Vagina (tissue), 2 donors: Measurements from ENCODE around the gene STOX2. TPM values are rescaled to one million over a fixed set of nuclear protein-coding genes. Genes with fewer than 3 reads are reported as not detected.

Source experiments
- DNase-seq, 2 donors: peaks; one replicate each; pipeline ENCODE4 v3.0.0-alpha.2; 2017; ENCODE audit errors: extremely low spot score in 2 of 2
- H3K27ac ChIP-seq: fragments of 200-600 bp; sonication (generic); one replicate; pipeline ENCODE4 v1.5.1; 2019
- H3K27me3 ChIP-seq: fragments of 200-600 bp; sonication (generic); one replicate; pipeline ENCODE4 v1.5.1; 2019
- H3K36me3 ChIP-seq, 2 donors: fragments of 200-600 bp; sonication (generic); one replicate each; pipeline ENCODE4 v1.5.1; 2017 to 2019
- H3K4me1 ChIP-seq: fragments of 200-600 bp; sonication (generic); one replicate; pipeline ENCODE4 v1.5.1; 2019
- H3K4me3 ChIP-seq, 2 donors: fragments of 200-600 bp; sonication (generic); 1 replicate in 1 of 2; 2 replicates in 1 of 2; pipeline ENCODE4 v1.5.1; 2016 to 2019
- H3K9me3 ChIP-seq: fragments of 200-600 bp; sonication (generic); one replicate; pipeline ENCODE4 v1.5.1; 2019
- CTCF ChIP-seq, 3 experiments: fragments of 450-650 bp in 2 of 3; fragments of 200-600 bp in 1 of 3; sonication (generic) in 1 of 3; IDR thresholded peaks; one replicate each; pipeline ENCODE4 v1.5.1; 2017 to 2019; ENCODE audit warnings: antibody characterized with exemption in 3 of 3, mild to moderate bottlenecking in 2 of 3, moderate library complexity in 2 of 3
- POLR2A ChIP-seq, 2 donors: fragments of 450-650 bp; IDR thresholded peaks; one replicate each; pipeline ENCODE4 v1.6.1; 2017; ENCODE audit warnings: antibody characterized with exemption in 2 of 2, mild to moderate bottlenecking in 2 of 2, moderate library complexity in 2 of 2
- POLR2AphosphoS5 ChIP-seq, 2 donors: sonication (generic); formaldehyde crosslinking; IDR thresholded peaks; one replicate each; pipeline ENCODE4 v1.9.0; 2017; ENCODE audit warnings: antibody characterized with exemption in 2 of 2, mild to moderate bottlenecking in 2 of 2, low read depth in 1 of 2; ENCODE audit not compliant: insufficient read depth in 1 of 2
- intact Hi-C: fragments of 100-400 bp; cut with DNase I; formaldehyde crosslinking; loops from one replicate; pipeline ENCODE4 v1.15.1; 2023
- total RNA-seq: library from RNA; depleted of rRNA; stranded (reverse); fragments of >200 nt; gene quantifications from one replicate; pipeline ENCODE4 v1.2.3, GENCODE V29; 2016

The STOX2 gene
- total RNA-seq, 1 donor from 2014 or later = 11.5 TPM

GRCh38 chr4:183919141-183919540, 14.0 kb downstream of the STOX2 start:
- H3K4me1 ChIP-seq = no peaks in the 10 kb centered on the region
- no peak for TF ChIP-seq POLR2A (IDR thresholded peaks at IDR 0.05)
- no peaks in the 10 kb centered on the region for H3K36me3 ChIP-seq
- DNase-seq = no peak
- H3K9me3 ChIP-seq = no peaks in the 10 kb centered on the region
- intact Hi-C loops = no loop called here
- no peak overlapping the region for H3K27ac ChIP-seq
- H3K4me3 ChIP-seq = no peak overlapping the region
- H3K27me3 ChIP-seq = no peaks in the 10 kb centered on the region

- H3K27me3 ChIP-seq = no peaks in the 10 kb centered on the region
- no peaks in the 10 kb centered on the region for H3K9me3 ChIP-seq
- TF ChIP-seq POLR2A (IDR thresholded peaks at IDR 0.05) (no peak), CTCF (IDR thresholded peaks at IDR 0.05) (no peak), POLR2AphosphoS5 (IDR thresholded peaks at IDR 0.05; ENCODE audit: insufficient read depth in 1 of 2, low read depth in 1 of 2) (no peak)
- intact Hi-C loops = no loop called here
- no peaks in the 10 kb centered on the region for H3K4me1 ChIP-seq
- H3K4me3 ChIP-seq = no peak overlapping the region
- H3K27ac ChIP-seq = no peak overlapping the region
- H3K36me3 ChIP-seq = no peaks in the 10 kb centered on the region
- DNase-seq = no peak
These were observed 15.4 kb downstream of the STOX2 start for GRCh38 chr4:183920512-183920911.

GRCh38 chr4:183921335-183921734, 16.2 kb downstream of the STOX2 start:
- Histone ChIP-seq H3K9me3 (no peaks in the 10 kb centered on the region), H3K4me3 (no peak overlapping the region)
- no peak for TF ChIP-seq POLR2A (IDR thresholded peaks at IDR 0.05)
- no peak for TF ChIP-seq CTCF (IDR thresholded peaks at IDR 0.05)
- no peak for TF ChIP-seq POLR2AphosphoS5 (IDR thresholded peaks at IDR 0.05; ENCODE audit: insufficient read depth in 1 of 2, low read depth in 1 of 2)

GRCh38 chr4:183924362-183925044, 19.4 kb downstream of the STOX2 start:
- H3K4me3 ChIP-seq = no peak overlapping the region
- no peaks in the 10 kb centered on the region for H3K27me3 ChIP-seq
- DNase-seq = no peak
- H3K27ac ChIP-seq = no peak overlapping the region
- intact Hi-C loops = no loop called here
- no peaks in the 10 kb centered on the region for H3K9me3 ChIP-seq
- no peaks in the 10 kb centered on the region for H3K4me1 ChIP-seq
- H3K36me3 ChIP-seq = no peaks in the 10 kb centered on the region
- TF ChIP-seq POLR2AphosphoS5 (IDR thresholded peaks at IDR 0.05; ENCODE audit: insufficient read depth in 1 of 2, low read depth in 1 of 2) = no peak
- no peak for TF ChIP-seq POLR2A (IDR thresholded peaks at IDR 0.05)
- TF ChIP-seq CTCF (IDR thresholded peaks at IDR 0.05) = no peak

More at GRCh38 chr4:183921335-183921734, 16.2 kb downstream of the STOX2 start:
- intact Hi-C loops = no loop called here
- Histone ChIP-seq H3K4me1 (no peaks in the 10 kb centered on the region), H3K36me3 (no peaks in the 10 kb centered on the region), H3K27me3 (no peaks in the 10 kb centered on the region), H3K27ac (no peak overlapping the region)
- DNase-seq = no peak

GRCh38 chr4:183926950-183927349, 21.8 kb downstream of the STOX2 start:
- Histone ChIP-seq H3K9me3 (no peaks in the 10 kb centered on the region), H3K4me1 (no peaks in the 10 kb centered on the region)
- intact Hi-C loops = no loop called here

More at GRCh38 chr4:183926950-183927349, 21.8 kb downstream of the STOX2 start:
- Histone ChIP-seq H3K36me3 (no peaks in the 10 kb centered on the region), H3K27ac (no peak overlapping the region), H3K27me3 (no peaks in the 10 kb centered on the region), H3K4me3 (no peak overlapping the region)
- no peak for DNase-seq
- no peak for TF ChIP-seq POLR2AphosphoS5 (IDR thresholded peaks at IDR 0.05; ENCODE audit: insufficient read depth in 1 of 2, low read depth in 1 of 2)
- no peak for TF ChIP-seq CTCF (IDR thresholded peaks at IDR 0.05)
- no peak for TF ChIP-seq POLR2A (IDR thresholded peaks at IDR 0.05)
